GM12865 (cell line): ENCODE data around the gene CA9.

Source experiments
- DNase-seq: peaks from one replicate; pipeline ENCODE4 v3.0.0; 2010; ENCODE audit warnings: low read depth
- H3K4me3 ChIP-seq: 2 replicates; pipeline ENCODE4 v1.5.1; 2011; ENCODE audit warnings: mild to moderate bottlenecking, low read depth, low read length, control low read depth
- TF ChIP-seq, protein P1 (sequence below): IDR thresholded peaks from 2 replicates; pipeline ENCODE4 v1.5.1; 2011; ENCODE audit warnings: low read length, control low read depth, low read depth, inconsistent platforms; ENCODE audit not compliant: insufficient read depth; ENCODE audit errors: missing control alignments

CA9 gene

GRCh38 chr9:35690294-35690613, 16.5 kb downstream of the CA9 start:
- TF ChIP-seq, protein P1, sequence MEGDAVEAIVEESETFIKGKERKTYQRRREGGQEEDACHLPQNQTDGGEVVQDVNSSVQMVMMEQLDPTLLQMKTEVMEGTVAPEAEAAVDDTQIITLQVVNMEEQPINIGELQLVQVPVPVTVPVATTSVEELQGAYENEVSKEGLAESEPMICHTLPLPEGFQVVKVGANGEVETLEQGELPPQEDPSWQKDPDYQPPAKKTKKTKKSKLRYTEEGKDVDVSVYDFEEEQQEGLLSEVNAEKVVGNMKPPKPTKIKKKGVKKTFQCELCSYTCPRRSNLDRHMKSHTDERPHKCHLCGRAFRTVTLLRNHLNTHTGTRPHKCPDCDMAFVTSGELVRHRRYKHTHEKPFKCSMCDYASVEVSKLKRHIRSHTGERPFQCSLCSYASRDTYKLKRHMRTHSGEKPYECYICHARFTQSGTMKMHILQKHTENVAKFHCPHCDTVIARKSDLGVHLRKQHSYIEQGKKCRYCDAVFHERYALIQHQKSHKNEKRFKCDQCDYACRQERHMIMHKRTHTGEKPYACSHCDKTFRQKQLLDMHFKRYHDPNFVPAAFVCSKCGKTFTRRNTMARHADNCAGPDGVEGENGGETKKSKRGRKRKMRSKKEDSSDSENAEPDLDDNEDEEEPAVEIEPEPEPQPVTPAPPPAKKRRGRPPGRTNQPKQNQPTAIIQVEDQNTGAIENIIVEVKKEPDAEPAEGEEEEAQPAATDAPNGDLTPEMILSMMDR: no peak
- peak; percentile 26 for DNase-seq

GRCh38 chr9:35690614-35691333, 17.0 kb downstream of the CA9 start:
- peak; percentile 13 for DNase-seq
- TF ChIP-seq, protein P1: no peak
- H3K4me3 ChIP-seq: peak overlapping the region; percentile 59

More at GRCh38 chr9:35690294-35690613, 16.5 kb downstream of the CA9 start:
- peak overlapping the region; percentile 59 for H3K4me3 ChIP-seq

DNA sequence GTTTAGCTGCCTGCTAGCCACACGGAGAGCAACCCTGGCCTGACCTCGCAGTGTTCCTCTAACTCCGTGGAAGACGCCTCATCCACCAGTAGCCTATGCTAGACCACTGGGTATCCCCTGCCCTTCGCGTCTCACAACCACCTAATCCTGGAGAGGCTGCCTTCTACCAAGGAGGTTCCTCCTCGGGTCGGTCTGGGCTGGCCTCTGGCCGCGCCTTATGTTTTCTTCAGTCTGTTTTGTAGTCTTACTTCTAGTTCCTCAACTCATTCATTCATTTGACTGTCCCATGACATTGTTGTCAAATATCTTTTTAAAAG, 17.6 kb downstream of the CA9 start:
- TF ChIP-seq, protein P1: no peak
- no peak for DNase-seq
- peak overlapping the region; percentile 59 for H3K4me3 ChIP-seq

- no peak for DNase-seq
- H3K4me3 ChIP-seq: no peak overlapping the region
- TF ChIP-seq, protein P1: no peak
These were observed 18.1 kb downstream of the CA9 start for GRCh38 chr9:35691757-35692301.

- no peak overlapping the region for H3K4me3 ChIP-seq
- TF ChIP-seq, protein P1: no peak
- no peak for DNase-seq
These were observed 22.2 kb downstream of the CA9 start for GRCh38 chr9:35695943-35696401.

DNA sequence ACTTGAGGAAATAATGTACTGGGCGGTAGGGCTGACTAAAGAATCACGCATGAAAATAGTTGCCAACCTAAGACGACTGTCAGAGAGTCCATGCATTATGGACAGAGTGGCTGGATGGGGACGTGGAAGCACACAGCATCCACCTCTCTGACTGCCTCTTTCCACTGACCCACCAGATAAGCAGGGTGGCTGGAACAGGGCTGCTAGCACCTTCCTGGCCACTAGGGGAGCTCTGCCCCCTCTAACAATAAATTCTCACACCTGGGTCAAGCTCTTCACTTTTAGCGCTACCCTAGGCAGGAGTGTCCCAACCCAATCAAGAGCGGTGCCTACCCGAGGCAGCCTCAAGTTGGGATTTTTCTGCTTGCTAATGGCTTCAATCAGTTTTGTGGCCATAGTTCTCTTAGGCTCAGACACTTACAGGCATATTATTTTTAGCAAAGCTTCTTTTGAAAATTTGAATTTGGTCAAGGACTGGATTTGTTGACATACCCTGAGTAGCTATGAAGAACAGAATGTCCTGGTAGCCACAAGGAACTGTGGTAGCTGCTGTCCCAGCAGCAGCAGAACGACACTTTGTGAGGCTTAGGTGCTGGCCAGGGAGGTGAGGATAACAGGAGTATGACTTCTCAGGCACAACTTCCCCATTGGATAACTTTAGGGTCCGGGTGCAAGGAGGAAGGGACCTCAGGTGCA, 22.9 kb downstream of the CA9 start:
- TF ChIP-seq, protein P1: peak; percentile 93
- DNase-seq: peak; percentile 75
- H3K4me3 ChIP-seq: no peak overlapping the region
